Stimulated activated CD4-positive, alpha-beta T cell treated with anti-CD3 and anti-CD28 coated beads, Interleukin-4, amount 100 ng/mL, for 4 hours (primary cell): ENCODE data around the gene LMO2.
A peak's percentile ranks its signal among the peaks of the same experiment; 100 is the strongest.

Source experiments
- DNase-seq, 2 experiments: peaks; one replicate each; pipeline ENCODE4 v3.0.0-alpha.2; 2020

LMO2 gene

GRCh38 chr11:33912405-33913361 lies 20.8 kb upstream of the LMO2 start:
- DNase-seq, result no peak

GRCh38 chr11:33910958-33911339 lies 19.1 kb upstream of the LMO2 start:
- no peak for DNase-seq

GRCh38 chr11:33910296-33910957 lies 18.6 kb upstream of the LMO2 start:
- no peak for DNase-seq

- no peak for DNase-seq
Observed at GRCh38 chr11:33909552-33909951, 17.7 kb upstream of the LMO2 start.

GRCh38 chr11:33909150-33909549 lies 17.3 kb upstream of the LMO2 start:
- no peak for DNase-seq

GRCh38 chr11:33907421-33907820 lies 15.5 kb upstream of the LMO2 start:
- DNase-seq, result no peak

- DNase-seq, result no peak
Observed at GRCh38 chr11:33906484-33907186, 14.8 kb upstream of the LMO2 start.

- no peak for DNase-seq
Observed at GRCh38 chr11:33904102-33904501, 12.2 kb upstream of the LMO2 start.

GRCh38 chr11:33900159-33900840 lies 8.4 kb upstream of the LMO2 start:
- DNase-seq, result no peak

GRCh38 chr11:33899400-33900037 lies 7.6 kb upstream of the LMO2 start:
- no peak for DNase-seq

- no peak for DNase-seq
Observed at GRCh38 chr11:33898957-33899356, 7.1 kb upstream of the LMO2 start.

- DNase-seq, result no peak
Observed at GRCh38 chr11:33897761-33898375, 6.0 kb upstream of the LMO2 start.

- no peak for DNase-seq
Observed at GRCh38 chr11:33896911-33897310, 5.0 kb upstream of the LMO2 start.

GRCh38 chr11:33895752-33896137 lies 3.9 kb upstream of the LMO2 start:
- no peak for DNase-seq

GRCh38 chr11:33894398-33894746 lies 2.5 kb upstream of the LMO2 start:
- DNase-seq, result no peak

GRCh38 chr11:33893711-33894397 lies 2.0 kb upstream of the LMO2 start:
- DNase-seq, result peak; percentile 59 to 80

GRCh38 chr11:33892906-33893594 lies 1.2 kb upstream of the LMO2 start:
- DNase-seq, result no peak

GRCh38 chr11:33889821-33890378 lies 2.0 kb downstream of the LMO2 start:
- DNase-seq, result no peak

GRCh38 chr11:33889296-33889695 lies 2.6 kb downstream of the LMO2 start:
- no peak for DNase-seq

- no peak for DNase-seq
Observed at GRCh38 chr11:33887886-33888285, 4.0 kb downstream of the LMO2 start.
